IPS DF 6.9 (cell line): Measurements from ENCODE around the gene RIMS1.

ENCODE experiments used
- DNase-seq: peaks from one replicate; pipeline ENCODE4 v3.0.0-alpha.2; 2013; ENCODE audit warnings: low read depth, low spot score
- H3K27ac ChIP-seq: one replicate; pipeline ENCODE4 v1.5.1; 2013; ENCODE audit warnings: low read length, control low read depth
- H3K27me3 ChIP-seq: 2 replicates; pipeline ENCODE4 v1.6.1; 2013; ENCODE audit warnings: mild to moderate bottlenecking, low read length; ENCODE audit not compliant: control insufficient read depth, insufficient read depth
- H3K36me3 ChIP-seq: 2 replicates; pipeline ENCODE4 v1.6.1; 2013; ENCODE audit warnings: low read length; ENCODE audit not compliant: control insufficient read depth, insufficient read depth
- H3K4me1 ChIP-seq: 2 replicates; pipeline ENCODE4 v1.6.1; 2013; ENCODE audit warnings: low read length; ENCODE audit not compliant: control insufficient read depth, insufficient read depth
- H3K4me3 ChIP-seq: 2 replicates; pipeline ENCODE4 v1.5.1; 2013; ENCODE audit warnings: mild to moderate bottlenecking, low read length
- H3K9me3 ChIP-seq: 2 replicates; pipeline ENCODE4 v1.6.1; 2013; ENCODE audit warnings: low read length, inconsistent platforms; ENCODE audit not compliant: control insufficient read depth, insufficient read depth
- WGBS: extraction: QIAGEN DNeasy Blood & Tissue Kit; methylation state at CpG from one replicate; pipeline ENCODE4 v1.1.7; 2013; ENCODE audit warnings: mixed read lengths, missing lambda C conversion rate; ENCODE audit not compliant: insufficient read length, insufficient coverage; 5-methylcytosine and 5-hydroxymethylcytosine counted together

Gene RIMS1

DNA sequence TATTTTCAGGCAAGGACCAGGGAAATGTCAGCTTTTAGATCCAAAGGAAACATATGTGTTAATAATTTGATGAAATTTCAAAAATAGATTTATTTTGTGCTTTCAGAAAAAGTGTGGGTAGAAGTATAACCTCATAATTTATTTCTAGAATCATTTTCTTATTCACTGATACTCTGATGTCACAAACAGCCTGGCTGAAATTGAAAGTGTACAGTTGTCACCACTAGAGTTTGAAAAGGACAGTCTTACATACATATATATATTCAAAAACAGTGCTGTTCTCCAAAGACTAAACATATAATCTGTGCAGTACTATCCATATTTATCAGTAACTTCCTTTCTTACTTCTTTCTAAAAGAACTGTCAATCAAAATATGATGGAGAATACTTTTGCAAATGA is 481.1 kb downstream of the RIMS1 start:
- no peaks in the 10 kb centered on the region for H3K36me3 ChIP-seq
- H3K4me1 ChIP-seq = no peaks in the 10 kb centered on the region; the same call in 1 of the 2 replicates
- no peak overlapping the region for H3K27ac ChIP-seq
- DNase-seq = no peak
- H3K9me3 ChIP-seq = no peaks in the 10 kb centered on the region
- no peak overlapping the region for H3K4me3 ChIP-seq
- H3K27me3 ChIP-seq = no peaks in the 10 kb centered on the region

DNA sequence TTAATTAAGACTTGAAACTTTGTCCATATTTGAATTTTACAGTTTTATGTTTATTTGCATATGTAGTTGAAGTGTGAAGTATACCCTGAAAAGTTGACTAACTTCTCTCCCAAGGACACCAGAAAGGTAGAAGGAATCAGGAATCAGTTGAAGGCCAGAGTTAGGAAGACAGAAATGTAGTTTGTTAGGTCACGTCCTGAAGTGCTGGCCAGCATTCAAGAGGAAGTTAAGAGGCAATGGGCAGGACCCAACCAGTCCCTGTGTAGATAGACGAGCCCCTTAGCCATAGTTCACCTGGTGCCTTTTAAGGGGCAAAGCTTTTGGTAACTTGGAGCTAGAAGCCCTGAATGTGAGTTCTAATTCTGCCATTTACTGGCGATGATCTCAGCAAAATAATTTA is 485.1 kb downstream of the RIMS1 start:
- Histone ChIP-seq H3K4me1 (no peaks in the 10 kb centered on the region), H3K36me3 (no peaks in the 10 kb centered on the region), H3K9me3 (no peaks in the 10 kb centered on the region), H3K4me3 (no peak overlapping the region), H3K27ac (no peak overlapping the region), H3K27me3 (no peaks in the 10 kb centered on the region)
- no peak for DNase-seq
- WGBS = no CpG with 5 or more reads among the region's 3 CpGs

DNA sequence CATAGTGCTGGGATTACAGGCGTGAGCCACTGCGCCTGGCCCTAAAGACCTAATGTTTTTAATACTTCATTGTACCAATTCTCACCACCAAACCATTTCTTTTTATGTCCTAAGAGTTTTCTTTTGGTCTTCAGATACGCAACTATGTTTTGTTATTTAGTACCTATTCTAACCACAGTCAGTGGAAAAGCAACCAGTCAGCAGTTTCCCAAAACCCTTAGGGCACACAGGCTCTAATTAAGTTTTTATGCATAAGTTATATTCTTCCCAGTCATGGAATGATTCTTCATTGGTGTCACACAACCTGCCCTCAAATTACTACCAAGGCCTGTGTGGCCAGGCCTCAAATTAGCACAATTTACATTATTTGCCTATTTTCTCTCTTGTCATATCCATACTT is 487.8 kb downstream of the RIMS1 start:
- H3K27me3 ChIP-seq = no peaks in the 10 kb centered on the region
- DNase-seq = no peak
- H3K4me3 ChIP-seq = no peak overlapping the region
- no peaks in the 10 kb centered on the region for H3K9me3 ChIP-seq
- H3K4me1 ChIP-seq = no peaks in the 10 kb centered on the region
- no peak overlapping the region for H3K27ac ChIP-seq
- no CpG with 5 or more reads among the region's 3 CpGs for WGBS
- H3K36me3 ChIP-seq = no peaks in the 10 kb centered on the region

DNA sequence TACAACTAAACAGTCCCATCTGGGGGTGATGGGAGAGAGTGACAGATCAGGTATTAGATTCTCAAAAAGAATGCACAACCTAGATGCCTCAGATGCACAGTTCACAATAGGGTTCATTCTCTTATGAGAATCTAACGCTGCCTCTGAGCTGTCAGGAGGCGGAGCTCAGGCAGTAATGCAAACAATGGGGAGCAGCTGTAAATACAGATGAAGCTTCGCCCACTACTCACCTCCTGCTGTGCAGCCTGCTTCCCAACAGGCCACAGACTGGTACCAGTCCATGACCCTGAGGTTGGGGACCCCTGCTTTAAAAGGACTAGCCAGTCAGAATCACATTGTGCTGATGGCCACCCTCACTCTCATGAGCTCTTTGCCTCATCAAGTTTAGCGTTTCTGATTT is 488.5 kb downstream of the RIMS1 start:
- Histone ChIP-seq H3K27me3 (no peaks in the 10 kb centered on the region), H3K36me3 (no peaks in the 10 kb centered on the region), H3K4me3 (no peak overlapping the region), H3K27ac (no peak overlapping the region), H3K9me3 (no peaks in the 10 kb centered on the region), H3K4me1 (no peaks in the 10 kb centered on the region)
- DNase-seq = peak; percentile 9
- no CpG with 5 or more reads among the region's 4 CpGs for WGBS

DNA sequence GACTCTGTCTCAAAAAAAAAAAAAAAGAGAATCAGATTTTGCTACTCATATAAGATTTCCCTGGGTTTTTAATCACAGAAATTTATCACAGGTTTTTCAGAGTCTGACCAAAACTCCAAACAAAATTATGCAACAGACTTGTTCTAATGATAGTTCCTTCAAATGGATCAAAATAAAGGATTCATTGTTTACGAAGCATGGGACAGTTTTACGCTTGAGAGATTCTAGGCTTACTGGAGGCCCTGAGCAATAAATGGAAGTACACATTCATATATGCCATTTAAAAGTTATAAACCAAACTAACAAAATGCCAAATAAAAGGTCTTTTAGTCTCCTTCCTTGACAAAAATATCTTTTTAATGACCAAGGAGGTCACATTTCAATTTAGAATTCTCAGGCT is 490.4 kb downstream of the RIMS1 start:
- Histone ChIP-seq H3K36me3 (no peaks in the 10 kb centered on the region), H3K4me1 (no peaks in the 10 kb centered on the region), H3K4me3 (no peak overlapping the region), H3K9me3 (no peaks in the 10 kb centered on the region), H3K27me3 (no peaks in the 10 kb centered on the region), H3K27ac (no peak overlapping the region)
- DNase-seq = no peak
- no CpG with 5 or more reads among the region's 2 CpGs for WGBS

DNA sequence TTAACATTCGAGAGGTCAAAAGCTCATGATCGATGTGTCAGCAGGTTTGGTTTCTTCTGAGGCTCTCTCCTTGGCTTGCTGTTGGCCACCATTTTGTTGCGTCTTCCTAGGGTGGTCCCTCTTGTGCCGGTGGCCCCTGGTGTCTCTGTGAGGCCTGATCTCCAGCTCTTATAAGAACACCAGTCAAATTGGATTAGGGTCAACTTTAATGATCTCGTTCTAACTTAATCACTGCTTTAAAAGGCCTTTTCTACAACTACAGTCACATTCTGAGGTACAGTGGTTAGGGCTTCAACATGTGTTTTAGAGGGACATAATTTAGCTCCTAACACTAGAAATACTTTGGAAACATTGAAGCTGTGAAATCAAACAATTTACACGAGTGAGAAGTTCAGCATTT is 494.7 kb downstream of the RIMS1 start:
- no peaks in the 10 kb centered on the region for H3K9me3 ChIP-seq
- DNase-seq = no peak
- no CpG with 5 or more reads among the region's 6 CpGs for WGBS
- no peaks in the 10 kb centered on the region for H3K36me3 ChIP-seq
- no peaks in the 10 kb centered on the region for H3K4me1 ChIP-seq
- H3K4me3 ChIP-seq = no peak overlapping the region
- no peaks in the 10 kb centered on the region for H3K27me3 ChIP-seq
- H3K27ac ChIP-seq = no peak overlapping the region

DNA sequence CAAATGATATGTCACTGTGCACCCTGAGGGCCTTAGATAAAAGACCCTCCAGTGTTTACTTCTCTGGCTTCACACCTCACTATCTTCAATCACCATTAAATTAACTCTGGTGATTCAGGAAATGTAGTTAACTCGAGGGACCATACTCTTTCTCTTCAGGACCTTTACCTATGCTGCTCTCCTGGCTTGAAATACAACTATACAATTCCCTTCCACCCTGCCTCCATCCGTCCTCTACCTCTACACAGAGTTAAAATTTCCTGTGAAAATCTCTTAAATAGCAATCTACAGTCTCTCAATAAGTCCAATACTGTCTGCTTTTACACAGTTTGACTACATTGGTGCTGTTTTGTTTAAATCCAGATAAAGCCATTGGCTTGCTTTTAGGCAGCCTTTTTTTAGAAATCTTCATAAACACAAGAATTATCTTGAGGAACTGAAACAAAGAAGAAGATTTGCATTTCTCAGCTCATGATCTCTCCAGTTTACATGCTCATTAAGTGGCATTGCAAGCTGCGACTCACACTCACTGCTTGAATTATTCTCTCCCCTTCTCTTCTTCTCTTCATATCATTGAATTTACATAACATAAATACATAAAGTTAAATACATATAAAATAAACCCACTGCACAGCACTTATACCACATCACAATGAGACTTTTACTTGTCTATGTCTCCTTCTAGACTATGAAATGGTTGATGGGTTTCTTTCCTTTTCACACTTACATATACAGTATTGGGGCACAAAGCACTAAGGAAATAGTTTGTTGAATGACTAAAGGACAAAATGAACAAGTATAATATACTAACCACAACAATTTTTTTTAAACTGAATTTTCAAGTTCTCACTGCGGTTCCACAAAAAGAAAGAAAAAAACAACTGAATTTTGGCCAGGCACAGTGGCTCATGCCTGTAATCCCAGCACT is 496.5 kb downstream of the RIMS1 start:
- Histone ChIP-seq H3K27me3 (no peaks in the 10 kb centered on the region), H3K9me3 (no peaks in the 10 kb centered on the region), H3K4me1 (no peaks in the 10 kb centered on the region), H3K4me3 (no peak overlapping the region), H3K36me3 (no peaks in the 10 kb centered on the region), H3K27ac (no peak overlapping the region)
- no CpG with 5 or more reads among the region's 4 CpGs for WGBS
- DNase-seq = no peak

DNA sequence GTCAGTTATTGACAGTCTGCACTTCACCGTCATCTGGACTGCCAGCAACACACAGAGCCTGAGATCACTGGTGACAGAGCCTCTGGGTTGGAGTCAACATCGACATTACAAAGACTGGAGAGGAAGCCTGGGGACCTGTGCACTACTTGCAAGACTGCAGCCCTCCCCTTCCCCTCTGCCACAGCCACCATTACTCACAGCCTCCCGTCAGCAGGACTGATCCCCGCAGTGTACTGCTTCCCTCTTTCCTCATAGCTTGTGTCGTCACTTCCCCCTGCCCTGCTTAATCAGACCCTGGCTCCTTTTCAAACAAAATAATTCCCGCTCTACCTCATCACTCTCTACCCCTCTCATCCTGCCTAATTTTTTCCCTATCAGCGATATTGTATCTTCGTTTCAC is 500.0 kb downstream of the RIMS1 start:
- Histone ChIP-seq H3K4me3 (no peak overlapping the region), H3K27me3 (no peaks in the 10 kb centered on the region), H3K36me3 (no peaks in the 10 kb centered on the region), H3K9me3 (no peaks in the 10 kb centered on the region), H3K27ac (no peak overlapping the region), H3K4me1 (no peaks in the 10 kb centered on the region)
- DNase-seq = no peak
- WGBS = 100% methylated on average over 3 of the region's 8 CpGs

DNA sequence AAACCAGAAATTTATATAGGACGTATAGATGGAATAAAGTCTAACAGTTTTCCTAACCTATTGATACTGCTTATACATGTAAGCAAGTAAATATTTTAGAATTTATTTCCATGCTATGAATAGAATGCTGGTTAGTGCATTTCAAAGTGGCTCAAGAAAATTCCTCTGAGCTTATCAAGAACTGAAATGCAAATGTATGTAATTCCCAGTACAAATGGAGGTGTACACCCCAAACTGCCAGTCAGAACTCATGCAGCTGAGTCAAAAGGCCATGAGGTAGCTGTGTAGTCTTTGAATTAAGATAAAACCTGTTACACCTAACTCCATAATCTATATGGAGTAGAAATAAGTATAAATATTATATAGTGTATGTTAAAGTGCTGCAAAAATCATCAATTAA is 503.3 kb downstream of the RIMS1 start:
- Histone ChIP-seq H3K4me1 (no peaks in the 10 kb centered on the region), H3K36me3 (no peaks in the 10 kb centered on the region), H3K4me3 (no peak overlapping the region), H3K27ac (no peak overlapping the region), H3K27me3 (no peaks in the 10 kb centered on the region), H3K9me3 (no peaks in the 10 kb centered on the region)
- DNase-seq = no peak
- no CpG with 5 or more reads among the region's 1 CpG for WGBS

DNA sequence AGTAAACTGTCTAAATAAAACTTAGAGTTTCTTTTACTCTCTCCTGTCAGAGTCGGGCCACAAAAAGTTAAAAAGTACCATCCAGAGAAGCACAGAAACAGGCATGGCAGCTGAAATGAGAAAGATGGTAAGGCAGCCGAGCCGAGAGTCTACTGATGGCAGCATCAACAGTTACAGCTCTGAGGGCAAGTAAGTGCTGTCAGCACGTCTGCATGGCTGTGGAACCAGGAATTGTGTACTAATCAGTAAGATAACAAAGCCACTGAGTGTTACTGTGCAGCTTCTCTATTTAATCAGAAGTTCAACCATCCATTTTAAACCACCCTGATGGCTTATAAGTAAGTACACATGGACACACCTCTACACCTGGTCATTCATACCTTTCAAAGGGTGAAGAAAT is 504.2 kb downstream of the RIMS1 start:
- Histone ChIP-seq H3K36me3 (no peaks in the 10 kb centered on the region), H3K27me3 (no peaks in the 10 kb centered on the region), H3K9me3 (no peaks in the 10 kb centered on the region), H3K27ac (no peak overlapping the region), H3K4me1 (no peaks in the 10 kb centered on the region), H3K4me3 (no peak overlapping the region)
- no CpG with 5 or more reads among the region's 4 CpGs for WGBS
- no peak for DNase-seq

DNA sequence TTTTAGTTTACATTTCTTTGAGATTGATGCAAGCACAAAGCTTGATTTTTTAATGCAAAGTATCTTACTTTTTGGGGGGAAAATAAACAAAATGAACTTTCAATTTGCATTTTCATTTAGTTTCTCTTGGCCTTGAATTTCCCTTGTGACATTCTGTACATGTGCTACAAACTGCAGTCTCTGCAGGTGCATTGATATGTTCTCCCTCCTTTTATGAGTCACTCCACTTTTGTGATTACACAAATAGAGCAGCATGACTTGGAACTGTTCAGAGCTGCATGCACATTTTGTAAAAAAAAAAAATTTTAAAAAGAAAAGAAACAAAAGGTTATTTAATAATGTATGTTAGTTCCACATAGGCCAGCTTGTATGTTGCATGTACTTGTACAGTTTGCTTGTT is 515.5 kb downstream of the RIMS1 start:
- DNase-seq = no peak
- no peaks in the 10 kb centered on the region for H3K36me3 ChIP-seq
- no peaks in the 10 kb centered on the region for H3K9me3 ChIP-seq
- H3K27me3 ChIP-seq = no peaks in the 10 kb centered on the region
- H3K4me3 ChIP-seq = no peak overlapping the region
- no peak overlapping the region for H3K27ac ChIP-seq
- H3K4me1 ChIP-seq = no peaks in the 10 kb centered on the region
